Large intestine (tissue), 3 donors: ENCODE data around the gene CUL7. TPM values are rescaled to one million over a fixed set of nuclear protein-coding genes. Genes with fewer than 3 reads are reported as not detected.
A peak's percentile ranks its signal among the peaks of the same experiment; 100 is the strongest.

Experiments used
- DNase-seq, 2 donors: peaks; one replicate each; pipeline versions ENCODE4 v3.0.0 to v3.0.0-alpha.2; 2013
- H3K27ac ChIP-seq: one replicate; pipeline ENCODE4 v1.5.1; 2013; ENCODE audit warnings: low read length
- H3K27me3 ChIP-seq: 2 replicates; pipeline ENCODE4 v1.6.1; 2013; ENCODE audit warnings: low read length; ENCODE audit not compliant: control insufficient read depth, insufficient read depth
- H3K36me3 ChIP-seq: 2 replicates; pipeline ENCODE4 v1.6.1; 2013; ENCODE audit warnings: low read length; ENCODE audit not compliant: control insufficient read depth, insufficient read depth
- H3K4me1 ChIP-seq: one replicate; pipeline ENCODE4 v1.6.1; 2013; ENCODE audit warnings: low read length; ENCODE audit not compliant: control insufficient read depth, insufficient read depth
- H3K4me3 ChIP-seq: one replicate; pipeline ENCODE4 v1.5.1; 2013; ENCODE audit warnings: low read length
- H3K9me3 ChIP-seq: one replicate; pipeline ENCODE4 v1.6.1; 2013; ENCODE audit warnings: mild to moderate bottlenecking, low read depth, low read length, moderate library complexity; ENCODE audit not compliant: control insufficient read depth
- WGBS: methylation state at CpG from one replicate; pipeline ENCODE4 v1.1.5; 2013; ENCODE audit warnings: low lambda C conversion rate; ENCODE audit not compliant: insufficient coverage; 5-methylcytosine and 5-hydroxymethylcytosine counted together
- polyA plus RNA-seq: library from polyadenylated mRNA; unstranded; fragments of 120-200 nt; gene quantifications from one replicate; pipeline ENCODE4 v1.2.1, GENCODE V29; 2013

CUL7 gene
- polyA plus RNA-seq, 1 donor: 40.7 TPM

DNA sequence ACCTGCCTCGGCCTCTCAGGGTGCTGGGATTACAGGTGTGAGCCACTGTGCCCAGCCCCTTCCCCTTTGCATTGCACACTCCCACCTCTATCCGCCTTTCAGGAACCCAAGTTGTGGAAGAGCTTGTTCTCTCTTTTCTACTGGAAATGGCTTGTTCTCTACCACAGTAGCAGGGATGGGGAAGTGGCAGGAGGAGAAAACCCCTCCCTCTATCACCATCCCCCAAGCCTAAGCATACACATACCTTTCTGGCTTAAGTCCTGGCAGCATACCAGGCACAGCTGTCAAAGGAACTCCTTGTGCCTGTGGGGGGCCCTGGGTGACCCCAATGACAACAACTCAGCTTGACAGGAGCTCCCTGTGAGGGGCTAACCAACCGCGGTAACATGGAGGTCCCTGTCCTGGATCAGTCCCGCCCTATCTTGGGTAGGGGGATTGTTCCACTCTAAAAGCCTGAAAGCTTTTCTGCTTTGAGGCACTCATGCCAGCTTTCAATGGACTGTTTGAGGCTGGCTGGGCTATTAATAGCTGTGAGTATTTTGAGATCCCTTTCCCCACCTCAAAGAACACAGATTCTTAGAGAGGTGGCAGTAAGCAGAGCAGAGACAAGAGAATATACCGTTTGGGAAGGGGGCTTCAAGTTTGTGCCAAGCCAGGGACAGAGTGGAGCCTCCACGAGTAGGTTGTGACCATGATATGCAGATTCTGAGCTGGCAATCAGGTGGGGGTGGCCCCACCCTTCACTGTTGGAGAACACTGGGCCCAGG lies 37.3 kb downstream of the CUL7 start:
- Histone ChIP-seq H3K27me3 (no peaks in the 10 kb centered on the region), H3K9me3 (no peaks in the 10 kb centered on the region), H3K4me3 (no peak overlapping the region), H3K27ac (no peak overlapping the region), H3K36me3 (peaks cover 42% of the 10 kb centered on the region), H3K4me1 (peaks cover 23% of the 10 kb centered on the region)
- WGBS: no CpG with 5 or more reads among the region's 7 CpGs
- no peak for DNase-seq

DNA sequence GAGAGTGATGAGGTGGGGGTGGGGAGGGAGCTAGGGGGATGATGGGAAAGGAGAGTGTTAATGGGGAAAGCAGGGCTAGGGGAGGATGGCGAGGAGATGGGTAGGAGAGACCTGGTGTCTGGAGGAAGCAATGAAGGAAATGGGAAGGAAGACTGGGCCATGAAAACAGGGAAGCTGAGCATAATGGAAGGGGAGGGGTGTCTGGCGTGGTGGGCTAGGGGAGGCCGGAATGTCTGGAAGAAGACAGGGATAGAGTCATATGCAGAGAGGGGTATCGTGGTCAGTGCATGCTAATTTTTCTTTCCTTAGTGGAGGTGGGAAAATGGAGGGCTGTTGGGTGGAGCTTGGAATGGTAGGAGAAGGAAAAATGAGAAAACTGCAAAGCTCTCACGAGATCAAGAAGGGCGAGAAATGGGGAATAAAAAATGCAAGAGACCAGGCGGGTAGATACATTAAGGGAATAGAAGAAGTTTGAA lies 39.2 kb downstream of the CUL7 start:
- no peaks in the 10 kb centered on the region for H3K9me3 ChIP-seq
- H3K27me3 ChIP-seq: no peaks in the 10 kb centered on the region
- 3% methylated on average over 5 of the region's 7 CpGs for WGBS
- H3K4me1 ChIP-seq: peaks cover 21% of the 10 kb centered on the region
- no peak overlapping the region for H3K27ac ChIP-seq
- peak in 1 of 2 donors; percentile 28 for DNase-seq
- H3K4me3 ChIP-seq: peak overlapping the region; percentile 66
- H3K36me3 ChIP-seq: peaks cover 52% of the 10 kb centered on the region

DNA sequence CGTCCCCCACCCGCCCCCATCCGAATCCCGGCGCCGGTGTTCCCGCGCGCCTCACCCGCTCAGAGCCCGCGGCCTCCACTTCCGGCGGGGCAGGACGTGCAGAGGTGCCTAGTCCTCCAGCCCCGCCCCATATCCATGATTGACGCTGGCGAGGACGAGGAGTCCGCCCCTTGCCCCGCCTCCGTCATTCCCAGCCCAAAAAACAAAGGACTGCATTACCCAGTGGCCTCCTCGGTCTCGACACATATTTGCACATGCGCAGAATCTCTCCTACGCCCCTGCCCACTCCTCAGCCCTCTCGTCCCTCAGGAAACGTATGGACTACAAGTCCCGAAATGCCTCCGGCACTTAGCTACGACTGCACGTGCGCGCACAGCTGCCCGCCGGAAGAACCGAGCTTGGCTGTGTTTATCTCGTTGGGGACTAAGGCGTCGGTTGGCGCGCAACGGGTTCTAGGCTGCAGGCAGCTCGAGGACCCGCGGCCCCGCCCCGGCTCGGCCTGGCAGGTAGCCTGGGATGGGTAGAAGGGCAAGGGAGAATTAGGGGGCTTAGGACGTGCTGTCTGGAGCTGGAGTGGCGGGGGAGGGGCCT lies 39.7 kb downstream of the CUL7 start, which contains the start of the genes KLHDC3 and MEA1:
Gene KLHDC3, plus strand, starts transcription at position 407 of the 591 bp plus-strand sequence. CDS start 2,944 bp downstream, outside the sequence.
Gene MEA1, minus strand, starts transcription at position 104 of the 591 bp plus-strand sequence. CDS start 133 bp downstream, outside the sequence.
- DNase-seq: peak; percentile 100
- no peaks in the 10 kb centered on the region for H3K9me3 ChIP-seq
- peak within 1 kb of the TSS; percentile 31 for H3K27ac ChIP-seq
- peak within 1 kb of the TSS; percentile 75 for H3K4me3 ChIP-seq
- H3K4me1 ChIP-seq: peaks cover 21% of the 10 kb centered on the region
- no CpG with 5 or more reads among the region's 51 CpGs for WGBS
- peaks cover 52% of the 10 kb centered on the region for H3K36me3 ChIP-seq
- no peaks in the 10 kb centered on the region for H3K27me3 ChIP-seq

DNA sequence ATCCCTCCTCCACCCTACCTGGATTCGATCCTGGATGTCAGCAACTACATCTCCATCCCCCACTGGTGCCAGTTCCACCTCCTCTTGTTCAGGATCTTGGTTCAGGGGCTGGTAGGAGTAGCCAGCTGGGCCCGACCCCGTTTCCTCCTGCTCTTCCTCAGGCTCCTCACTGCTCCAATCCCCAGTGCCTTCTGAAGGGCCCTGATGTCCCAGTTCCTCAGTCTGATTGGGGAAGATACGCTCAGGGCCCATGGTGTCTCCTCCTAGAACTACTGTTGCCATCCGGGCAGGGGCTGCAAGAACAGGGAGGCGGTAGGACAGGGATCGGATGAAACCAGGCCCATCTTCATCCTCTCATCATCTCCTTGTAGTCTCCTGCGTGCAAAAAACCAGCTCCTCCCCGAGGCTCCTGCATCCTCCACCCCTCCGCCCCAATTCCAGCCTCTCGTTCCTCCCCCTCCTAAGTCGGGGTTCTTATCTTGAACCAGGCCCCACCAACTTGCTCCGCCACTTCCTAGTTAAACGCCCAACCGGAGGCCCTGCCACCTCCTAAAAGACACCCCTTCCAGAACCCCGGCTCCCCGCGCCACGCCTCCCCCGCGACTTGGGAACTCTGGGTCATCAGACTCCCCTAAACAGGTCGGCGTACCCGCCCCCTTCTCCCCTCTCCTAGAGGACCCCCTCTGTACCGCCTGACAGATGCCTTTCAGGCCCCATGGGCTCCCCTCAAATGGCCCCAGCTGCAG lies 40.4 kb downstream of the CUL7 start:
- peaks cover 21% of the 10 kb centered on the region for H3K4me1 ChIP-seq
- peak overlapping the region; percentile 10 for H3K27ac ChIP-seq
- H3K27me3 ChIP-seq: no peaks in the 10 kb centered on the region
- peaks cover 52% of the 10 kb centered on the region for H3K36me3 ChIP-seq
- peak overlapping the region; percentile 75 for H3K4me3 ChIP-seq
- WGBS: 0% methylated on average over 1 of the region's 25 CpGs
- H3K9me3 ChIP-seq: no peaks in the 10 kb centered on the region
- no peak for DNase-seq

DNA sequence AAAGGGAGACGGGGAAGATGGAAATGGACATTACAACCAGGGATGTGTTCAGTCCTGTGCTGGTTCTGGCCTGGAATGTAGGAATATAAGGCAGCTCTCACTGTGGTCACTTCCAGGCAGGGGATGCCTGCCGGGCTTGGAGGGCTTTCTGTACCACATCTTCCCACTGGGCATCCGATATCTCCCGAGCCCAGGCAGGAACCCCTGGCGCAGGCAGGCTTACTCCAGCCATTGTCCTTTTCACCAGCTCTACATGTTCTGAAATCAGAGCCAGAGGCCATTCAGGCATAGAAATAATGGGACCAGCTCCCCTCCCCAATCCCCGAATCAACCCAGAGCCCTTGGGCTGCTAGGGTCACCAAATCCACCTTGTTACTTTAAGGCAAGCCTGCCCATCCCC lies 41.3 kb downstream of the CUL7 start:
- WGBS: 100% methylated on average over 2 of the region's 6 CpGs
- no peaks in the 10 kb centered on the region for H3K27me3 ChIP-seq
- H3K4me1 ChIP-seq: peaks cover 21% of the 10 kb centered on the region
- H3K9me3 ChIP-seq: no peaks in the 10 kb centered on the region
- no peak overlapping the region for H3K4me3 ChIP-seq
- H3K36me3 ChIP-seq: peaks cover 52% of the 10 kb centered on the region
- H3K27ac ChIP-seq: no peak overlapping the region
- DNase-seq: no peak

DNA sequence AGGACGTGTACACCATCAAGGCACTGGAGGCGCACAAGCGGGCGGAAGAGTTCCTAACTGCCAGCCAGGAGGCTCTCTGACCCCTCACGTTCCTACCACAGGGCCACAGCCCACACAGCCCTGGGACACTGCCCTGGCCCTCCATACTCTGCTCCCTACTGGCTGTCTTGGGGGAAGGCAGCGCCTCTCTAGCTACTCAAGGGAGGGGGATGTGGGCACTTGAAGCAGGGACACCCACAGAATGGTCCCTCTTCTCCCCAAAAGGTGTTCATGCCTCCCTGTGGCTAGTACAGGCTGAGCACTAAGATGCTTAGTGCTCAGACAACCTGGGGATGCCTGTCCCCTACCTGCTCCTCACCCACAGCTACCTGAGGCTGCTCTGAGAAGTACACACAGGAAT lies 42.4 kb downstream of the CUL7 start:
- peaks cover 13% of the 10 kb centered on the region for H3K4me1 ChIP-seq

DNA sequence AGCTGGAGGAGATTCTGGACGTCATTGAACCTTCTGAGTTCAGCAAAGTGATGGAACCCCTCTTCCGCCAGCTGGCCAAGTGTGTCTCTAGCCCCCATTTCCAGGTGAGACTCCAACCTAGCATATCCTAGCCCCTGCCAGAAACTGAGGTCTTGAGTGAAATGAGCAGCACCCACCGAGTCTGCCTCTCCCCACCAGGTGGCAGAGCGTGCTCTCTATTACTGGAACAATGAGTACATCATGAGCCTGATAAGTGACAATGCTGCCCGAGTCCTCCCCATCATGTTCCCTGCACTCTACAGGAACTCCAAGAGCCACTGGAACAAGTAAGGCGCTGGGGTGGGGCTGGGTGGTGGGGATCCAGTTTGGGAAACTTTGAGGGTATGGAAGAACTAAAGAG lies 44.5 kb downstream of the CUL7 start:
- Histone ChIP-seq H3K4me1 (peaks cover 8% of the 10 kb centered on the region), H3K27me3 (no peaks in the 10 kb centered on the region), H3K27ac (no peak overlapping the region), H3K36me3 (peaks cover 67% of the 10 kb centered on the region), H3K9me3 (no peaks in the 10 kb centered on the region), H3K4me3 (no peak overlapping the region)
- DNase-seq: peak in 1 of 2 donors; percentile 36
- WGBS: no CpG with 5 or more reads among the region's 6 CpGs

More for the DNA sequence above, 42.4 kb downstream of the CUL7 start:
- no peaks in the 10 kb centered on the region for H3K27me3 ChIP-seq
- no peak overlapping the region for H3K27ac ChIP-seq
- H3K9me3 ChIP-seq: no peaks in the 10 kb centered on the region
- WGBS: no CpG with 5 or more reads among the region's 6 CpGs
- DNase-seq: no peak
- no peak overlapping the region for H3K4me3 ChIP-seq
- peaks cover 61% of the 10 kb centered on the region for H3K36me3 ChIP-seq

DNA sequence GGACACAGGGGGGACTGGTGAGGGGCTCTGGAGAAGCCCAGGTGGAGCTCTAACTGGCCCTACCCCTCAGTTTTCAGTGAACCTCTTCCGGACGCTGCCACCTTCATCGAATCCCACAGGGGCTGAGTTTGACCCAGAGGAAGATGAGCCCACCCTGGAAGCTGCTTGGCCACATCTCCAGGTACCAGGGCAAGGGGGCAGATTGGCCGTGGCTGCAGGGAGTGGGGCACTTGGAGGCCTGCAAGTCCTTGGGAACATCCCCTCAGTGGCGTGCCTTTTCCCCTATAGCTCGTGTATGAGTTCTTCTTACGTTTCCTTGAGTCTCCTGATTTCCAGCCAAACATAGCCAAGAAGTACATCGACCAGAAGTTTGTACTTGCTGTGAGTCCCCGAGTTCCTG lies 46.5 kb downstream of the CUL7 start:
- peaks cover 72% of the 10 kb centered on the region for H3K36me3 ChIP-seq

DNA sequence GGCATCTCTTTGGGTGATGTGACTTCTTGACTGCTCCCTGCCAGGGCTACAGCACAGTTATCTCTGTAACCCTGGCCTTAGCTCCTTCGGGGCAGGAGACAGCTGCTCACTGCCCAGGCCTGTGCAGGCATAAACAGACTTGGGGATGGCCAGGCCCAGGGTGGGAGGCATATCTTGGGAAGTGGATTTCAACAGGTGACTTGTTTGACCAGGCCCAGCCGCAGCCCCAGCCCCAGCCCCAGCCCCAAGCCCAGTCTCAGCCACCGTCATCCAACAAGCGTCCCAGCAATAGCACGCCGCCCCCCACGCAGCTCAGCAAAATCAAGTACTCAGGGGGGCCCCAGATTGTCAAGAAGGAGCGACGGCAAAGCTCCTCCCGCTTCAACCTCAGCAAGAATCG lies 47.4 kb downstream of the CUL7 start:
- no peaks in the 10 kb centered on the region for H3K9me3 ChIP-seq
- H3K4me1 ChIP-seq: no peaks in the 10 kb centered on the region
- H3K27me3 ChIP-seq: no peaks in the 10 kb centered on the region
- H3K36me3 ChIP-seq: peaks cover 63% of the 10 kb centered on the region
- no peak for DNase-seq
- H3K27ac ChIP-seq: no peak overlapping the region
- WGBS: no CpG with 5 or more reads among the region's 11 CpGs
- no peak overlapping the region for H3K4me3 ChIP-seq

More for the DNA sequence above, 46.5 kb downstream of the CUL7 start:
- no CpG with 5 or more reads among the region's 9 CpGs for WGBS
- no peaks in the 10 kb centered on the region for H3K27me3 ChIP-seq
- H3K27ac ChIP-seq: no peak overlapping the region
- no peaks in the 10 kb centered on the region for H3K4me1 ChIP-seq
- DNase-seq: no peak
- H3K9me3 ChIP-seq: no peaks in the 10 kb centered on the region
- H3K4me3 ChIP-seq: no peak overlapping the region

DNA sequence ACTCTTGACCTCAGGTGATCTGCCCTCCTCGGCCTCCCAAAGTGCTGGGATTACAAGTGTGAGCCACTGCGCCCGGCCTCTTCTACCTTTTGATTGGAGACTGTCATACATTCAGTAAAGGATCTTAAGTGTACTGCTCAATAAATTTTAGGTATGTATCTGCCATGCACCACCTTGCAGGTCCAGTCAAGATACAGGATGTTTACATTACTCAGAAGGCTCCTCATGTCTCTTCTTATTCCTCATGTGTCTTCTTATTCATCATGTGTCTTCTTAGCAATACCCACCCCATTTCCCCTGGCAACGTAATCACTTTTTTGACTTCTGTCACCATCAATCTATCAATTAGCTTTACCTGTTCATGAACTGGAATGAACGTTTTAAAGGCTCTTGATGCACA lies 47.8 kb downstream of the CUL7 start:
- no peaks in the 10 kb centered on the region for H3K27me3 ChIP-seq
- peaks cover 61% of the 10 kb centered on the region for H3K36me3 ChIP-seq
- WGBS: 80% methylated on average over 1 of the region's 5 CpGs
- H3K4me3 ChIP-seq: no peak overlapping the region
- no peaks in the 10 kb centered on the region for H3K4me1 ChIP-seq
- DNase-seq: no peak
- no peaks in the 10 kb centered on the region for H3K9me3 ChIP-seq
- no peak overlapping the region for H3K27ac ChIP-seq
